HG03469 (cell line): ENCODE measurements around the gene XIRP2.
"Not testable (repeated sequence)": the region's sequence is repeated elsewhere in the genome, so short reads cannot be mapped to it uniquely, and the experiment has no call there.

Experiments
- ATAC-seq: cut with Tn5 transposase; IDR thresholded peaks from one replicate; pipeline ENCODE4 v1.9.1; 2021; ENCODE audit warnings: mild to moderate bottlenecking, moderate library complexity, moderate number of reproducible peaks; ENCODE audit not compliant: unreplicated experiment

Gene XIRP2

GRCh38 chr2:167187978-167188967, 300.0 kb downstream of the XIRP2 start:
- no peak for ATAC-seq

- ATAC-seq, result no peak
These were observed 301.8 kb downstream of the XIRP2 start for GRCh38 chr2:167190053-167190452.

- no peak for ATAC-seq
These were observed 303.3 kb downstream of the XIRP2 start for GRCh38 chr2:167191588-167191987.

GRCh38 chr2:167192833-167193232, 304.6 kb downstream of the XIRP2 start:
- ATAC-seq, result no peak

GRCh38 chr2:167196461-167197252, 308.4 kb downstream of the XIRP2 start:
- ATAC-seq, result no peak

- ATAC-seq, result no peak
These were observed 309.7 kb downstream of the XIRP2 start for GRCh38 chr2:167198009-167198408.

- no peak for ATAC-seq
These were observed 310.3 kb downstream of the XIRP2 start for GRCh38 chr2:167198576-167198975.

GRCh38 chr2:167200019-167200418, 311.7 kb downstream of the XIRP2 start:
- no peak for ATAC-seq

- no peak for ATAC-seq
These were observed 321.5 kb downstream of the XIRP2 start for GRCh38 chr2:167209784-167210183.

GRCh38 chr2:167212014-167212648, 323.9 kb downstream of the XIRP2 start:
- peak; percentile 76 for ATAC-seq

GRCh38 chr2:167215595-167215994, 327.3 kb downstream of the XIRP2 start:
- ATAC-seq, result no peak

GRCh38 chr2:167237478-167237877, 349.2 kb downstream of the XIRP2 start:
- ATAC-seq, result no peak

GRCh38 chr2:167240671-167241070, 352.4 kb downstream of the XIRP2 start:
- no peak for ATAC-seq

GRCh38 chr2:167249197-167249596, 360.9 kb downstream of the XIRP2 start:
- no peak for ATAC-seq

GRCh38 chr2:167253025-167253424, 364.7 kb downstream of the XIRP2 start:
- no peak for ATAC-seq

GRCh38 chr2:167254721-167255120, 366.4 kb downstream of the XIRP2 start:
- no peak for ATAC-seq

- ATAC-seq, result no peak
These were observed 370.4 kb downstream of the XIRP2 start for GRCh38 chr2:167258712-167259111.

GRCh38 chr2:167264380-167264779, 376.1 kb downstream of the XIRP2 start:
- ATAC-seq, result no peak

GRCh38 chr2:167265004-167265403, 376.7 kb downstream of the XIRP2 start:
- no peak for ATAC-seq

- ATAC-seq, result no peak
These were observed 377.4 kb downstream of the XIRP2 start for GRCh38 chr2:167265722-167266121.

GRCh38 chr2:167268245-167268644, 380.0 kb downstream of the XIRP2 start:
- not testable (repeated sequence) for ATAC-seq
